Cardiac fibroblast (primary cell): ENCODE data around the gene HOTAIR.

Source experiments
- DNase-seq, 2 donors: peaks; one replicate each; pipeline versions ENCODE4 v3.0.0 to v3.0.0-alpha.2; 2010; ENCODE audit warnings: low read depth in 2 of 2
- H3K4me3 ChIP-seq, 2 donors: replicated peaks in 1 of 2; 1 replicate in 1 of 2; 2 replicates in 1 of 2; pipeline ENCODE4 v1.5.1; 2011; ENCODE audit warnings: low read depth in 2 of 2, low read length in 2 of 2, mild to moderate bottlenecking in 2 of 2, moderate library complexity in 1 of 2
- TF ChIP-seq, protein P1 (sequence below): IDR thresholded peaks from one replicate; pipeline ENCODE4 v1.5.1; 2011; ENCODE audit warnings: low read depth, mild to moderate bottlenecking, low read length, inconsistent platforms

Gene HOTAIR

DNA sequence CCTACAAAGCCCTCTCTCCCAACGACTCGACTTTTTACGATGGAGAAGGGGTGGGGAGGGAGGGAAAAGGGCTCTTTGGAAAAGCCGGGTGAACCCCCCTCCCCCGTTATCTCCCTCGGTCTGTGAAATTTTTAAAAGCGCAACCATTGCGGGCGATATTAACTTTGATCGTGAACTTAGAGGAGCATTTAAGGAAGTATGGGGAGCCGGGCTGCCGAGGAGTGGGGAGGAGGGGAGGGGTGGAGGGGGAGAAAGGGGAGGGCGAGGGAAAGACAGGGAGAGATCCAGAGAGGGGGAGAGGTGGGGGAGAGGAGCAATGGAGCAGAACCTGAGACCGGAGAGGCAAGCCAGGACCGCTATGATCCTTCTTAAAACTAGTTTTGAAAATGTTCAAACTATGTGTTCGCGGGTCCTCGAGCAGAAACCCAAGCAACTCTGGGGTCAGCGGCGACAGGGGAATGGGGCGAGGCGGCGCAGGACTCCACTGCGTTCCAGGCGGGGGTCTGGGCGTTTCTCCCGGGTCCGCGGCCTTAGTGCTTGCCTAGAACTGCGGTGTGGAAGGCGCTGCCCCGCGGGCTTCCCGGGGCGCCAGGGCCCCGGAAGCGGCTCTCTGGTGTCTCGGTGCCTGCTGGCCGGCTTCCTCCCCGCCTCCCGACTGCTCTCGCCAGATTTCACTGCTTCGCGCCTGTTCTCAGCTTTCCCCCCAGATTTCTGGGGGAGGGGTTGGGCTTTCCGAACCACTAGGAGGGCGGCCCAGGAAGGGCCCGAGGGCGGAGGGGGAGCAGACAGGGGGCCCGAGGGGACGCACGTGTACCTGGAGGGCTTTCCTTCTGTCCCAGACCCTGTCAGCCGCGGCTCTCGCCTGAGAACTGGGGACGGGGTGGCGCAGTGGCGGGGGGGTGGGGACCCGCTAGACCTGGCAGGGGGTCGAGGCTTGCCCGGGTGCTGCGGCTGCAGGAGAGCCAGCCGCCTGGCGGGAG, at the start of gene HOTAIR:
Gene HOTAIR, minus strand, starts transcription at position 871 of the 980 bp plus-strand sequence.
- TF ChIP-seq, protein P1, sequence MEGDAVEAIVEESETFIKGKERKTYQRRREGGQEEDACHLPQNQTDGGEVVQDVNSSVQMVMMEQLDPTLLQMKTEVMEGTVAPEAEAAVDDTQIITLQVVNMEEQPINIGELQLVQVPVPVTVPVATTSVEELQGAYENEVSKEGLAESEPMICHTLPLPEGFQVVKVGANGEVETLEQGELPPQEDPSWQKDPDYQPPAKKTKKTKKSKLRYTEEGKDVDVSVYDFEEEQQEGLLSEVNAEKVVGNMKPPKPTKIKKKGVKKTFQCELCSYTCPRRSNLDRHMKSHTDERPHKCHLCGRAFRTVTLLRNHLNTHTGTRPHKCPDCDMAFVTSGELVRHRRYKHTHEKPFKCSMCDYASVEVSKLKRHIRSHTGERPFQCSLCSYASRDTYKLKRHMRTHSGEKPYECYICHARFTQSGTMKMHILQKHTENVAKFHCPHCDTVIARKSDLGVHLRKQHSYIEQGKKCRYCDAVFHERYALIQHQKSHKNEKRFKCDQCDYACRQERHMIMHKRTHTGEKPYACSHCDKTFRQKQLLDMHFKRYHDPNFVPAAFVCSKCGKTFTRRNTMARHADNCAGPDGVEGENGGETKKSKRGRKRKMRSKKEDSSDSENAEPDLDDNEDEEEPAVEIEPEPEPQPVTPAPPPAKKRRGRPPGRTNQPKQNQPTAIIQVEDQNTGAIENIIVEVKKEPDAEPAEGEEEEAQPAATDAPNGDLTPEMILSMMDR, result no peak
- H3K4me3 ChIP-seq, result no peak within 1 kb of the TSS
- no peak for DNase-seq

DNA sequence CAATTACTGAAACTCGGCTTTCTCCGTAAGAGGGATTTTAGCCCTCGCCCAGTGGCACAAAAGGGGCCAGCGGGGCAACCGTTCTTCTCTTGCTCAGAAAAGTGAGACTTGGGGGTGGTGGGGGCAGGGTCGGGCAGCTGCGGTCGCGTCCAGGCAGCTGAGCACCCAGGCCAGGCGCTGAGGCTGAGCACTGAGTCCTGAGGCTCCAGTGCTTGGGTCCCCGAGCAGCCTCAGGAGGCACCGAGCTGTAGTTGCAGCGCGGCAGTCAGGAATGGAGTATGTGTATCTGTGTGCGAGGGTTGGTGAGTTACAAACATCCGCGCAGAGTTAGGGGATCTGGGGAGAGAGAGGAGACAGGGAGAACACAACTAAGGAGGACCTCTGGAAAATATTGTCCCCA, 49.4 kb upstream of the HOTAIR start:
- H3K4me3 ChIP-seq, result no peak overlapping the region

DNA sequence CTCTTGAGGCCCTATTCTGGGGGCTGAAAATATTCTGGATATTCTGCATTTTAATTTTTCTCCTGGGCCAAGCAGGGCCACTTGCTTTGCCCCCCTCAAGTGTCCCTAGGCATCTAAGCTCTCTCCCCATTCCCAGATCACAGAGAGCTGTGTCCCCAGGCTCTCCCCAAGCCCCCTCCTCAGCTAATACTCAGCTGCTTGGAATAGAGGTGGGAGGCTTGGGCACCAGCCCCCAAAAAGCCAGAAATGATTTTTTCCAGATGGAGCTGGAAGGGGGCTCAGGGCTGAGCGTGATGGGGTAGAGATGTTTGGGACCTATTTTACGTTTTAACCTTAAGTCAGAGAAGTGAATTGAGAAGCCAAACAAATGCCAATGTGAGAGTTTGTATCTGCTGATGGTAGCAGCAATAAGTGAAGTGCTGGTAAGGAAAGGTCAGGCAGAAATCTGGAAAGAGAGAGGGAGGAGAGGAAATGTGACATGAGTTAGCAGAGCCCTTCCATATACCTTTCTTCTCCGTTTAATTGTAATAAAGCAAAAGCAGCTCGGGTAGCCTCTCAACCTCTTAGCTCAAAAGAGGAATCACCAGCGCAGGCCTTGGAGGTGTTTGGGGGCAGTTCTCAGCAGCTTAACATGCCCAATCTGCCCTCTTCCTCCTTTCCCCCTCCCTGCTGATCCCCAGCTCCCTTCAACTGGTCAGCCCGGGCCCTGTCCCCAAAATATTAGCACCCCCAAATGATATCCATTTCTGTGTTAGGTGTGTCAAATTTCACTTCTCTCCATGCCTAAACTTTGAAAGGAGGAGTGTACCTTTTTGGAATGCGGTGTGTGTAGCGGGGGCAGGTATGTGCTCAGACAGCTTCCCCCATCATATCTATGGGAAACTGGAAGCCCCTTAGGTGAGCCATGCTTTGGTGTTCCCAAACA, 48.5 kb upstream of the HOTAIR start:
- H3K4me3 ChIP-seq, result no peak overlapping the region
- TF ChIP-seq, protein P1, result no peak
- no peak for DNase-seq

More for the DNA sequence above, 49.4 kb upstream of the HOTAIR start:
- TF ChIP-seq, protein P1, result no peak
- no peak for DNase-seq

DNA sequence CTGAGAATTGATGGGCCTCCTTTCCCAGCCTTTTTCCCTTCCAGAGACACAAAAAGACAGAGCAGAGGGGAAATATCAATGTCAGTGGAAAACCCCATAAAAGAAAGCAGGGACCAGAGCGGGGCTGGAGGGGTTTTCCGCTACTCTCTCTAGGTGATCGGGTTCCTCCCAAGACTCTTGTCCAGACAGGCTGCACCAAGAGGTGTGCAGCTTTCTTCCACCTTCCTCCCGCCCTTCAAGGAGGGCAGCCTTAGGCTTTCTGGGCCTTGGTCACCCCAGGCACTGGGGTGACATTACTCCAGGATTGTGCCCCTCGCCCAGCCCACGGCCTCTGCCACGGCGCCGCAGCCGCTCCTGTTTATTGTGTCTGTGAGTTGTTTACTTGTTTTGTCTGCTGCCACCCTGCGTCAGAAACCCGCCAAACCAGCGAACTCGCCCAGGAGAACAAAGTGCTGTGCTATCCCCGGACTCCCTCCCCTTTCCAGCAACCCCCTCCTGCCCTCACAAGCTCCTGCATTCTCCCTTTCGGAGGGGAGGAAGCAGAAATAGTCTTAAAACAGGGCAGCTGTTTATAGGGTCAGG, 46.8 kb upstream of the HOTAIR start:
- DNase-seq, result no peak
- TF ChIP-seq, protein P1, result no peak
- no peak overlapping the region for H3K4me3 ChIP-seq

DNA sequence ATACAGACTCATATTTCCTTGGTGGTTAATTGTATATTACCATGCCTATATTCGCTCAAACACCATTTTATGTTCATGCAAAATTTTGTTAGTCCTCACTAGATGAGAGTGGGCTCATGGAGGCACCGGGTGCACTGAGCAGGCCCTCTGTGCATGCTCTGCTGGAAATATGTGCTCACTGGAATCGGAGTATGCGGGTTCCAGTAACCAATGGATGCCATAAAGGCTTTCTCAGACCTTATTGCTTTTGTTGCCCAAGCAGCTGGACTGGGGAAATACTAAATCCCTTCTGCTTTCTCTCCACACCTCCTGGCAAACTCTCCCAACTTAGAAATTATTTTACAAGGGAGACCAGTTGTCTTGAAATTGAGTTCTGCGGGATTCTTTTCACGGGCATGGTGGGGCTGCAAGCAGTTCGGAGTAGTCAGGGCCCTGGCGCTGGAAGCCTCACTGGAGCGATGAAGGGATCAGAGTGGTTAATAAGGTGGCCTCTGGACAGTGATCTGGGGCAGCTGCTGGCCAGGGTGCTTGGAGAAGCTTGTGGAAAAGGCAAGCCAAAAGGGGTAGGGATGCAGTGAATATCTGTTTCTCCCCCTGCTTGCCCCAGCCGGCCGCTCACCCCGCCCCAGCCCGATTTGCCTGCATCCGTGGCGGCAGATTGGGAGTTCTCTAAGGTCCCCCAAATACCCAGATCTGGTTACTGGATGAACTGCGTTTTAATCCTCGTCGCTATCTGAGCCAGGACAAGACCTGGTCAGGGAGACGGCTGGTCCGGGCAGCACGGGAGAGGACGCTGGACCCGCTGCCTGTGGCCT, 46.0 kb upstream of the HOTAIR start:
- H3K4me3 ChIP-seq, result no peak overlapping the region

More for the DNA sequence above, 46.0 kb upstream of the HOTAIR start:
- TF ChIP-seq, protein P1, result no peak
- DNase-seq, result no peak
